ENCODE results near the gene CAD.

The CAD gene

GRCh38 chr2:27284996-27285395, 67.8 kb downstream of the CAD start:
- no peak for DNase-seq

DNA sequence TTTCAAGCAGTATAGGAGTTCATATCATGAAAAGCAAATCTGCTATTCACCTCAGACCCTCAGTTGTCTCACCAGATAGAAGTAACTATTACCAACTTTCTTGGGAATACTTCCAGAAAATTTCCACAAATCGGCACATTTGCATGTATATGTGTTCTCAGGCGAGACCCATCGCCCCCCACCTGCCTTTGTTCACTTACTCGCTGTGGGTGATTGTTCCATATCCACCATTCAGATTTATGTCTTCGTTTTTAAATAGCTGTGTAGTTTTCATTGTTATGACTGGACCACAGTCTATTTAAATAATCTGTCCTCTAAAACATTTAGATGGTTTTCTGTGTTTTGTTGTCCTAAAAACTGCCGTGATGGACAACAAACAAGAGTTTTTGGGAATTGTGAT, 68.3 kb downstream of the CAD start:
- DNase-seq: no peak

DNA sequence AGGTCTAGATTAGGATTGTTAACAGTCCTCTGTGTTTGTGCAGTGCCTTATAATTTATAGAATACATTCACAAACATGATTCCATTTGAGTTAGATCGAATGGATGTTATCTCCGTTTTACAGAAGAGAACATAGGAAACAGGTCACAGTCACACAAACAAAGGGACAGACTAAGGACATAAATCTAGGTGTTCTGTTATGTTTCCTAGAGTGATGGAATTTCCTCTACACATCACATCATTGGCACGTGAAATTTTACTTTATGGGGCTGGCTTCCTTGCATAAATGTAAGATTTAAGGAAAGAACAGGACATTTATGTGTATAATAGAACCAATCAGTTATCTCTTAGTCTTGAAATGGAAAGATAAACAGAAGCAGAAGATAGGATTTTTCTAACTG, 71.4 kb downstream of the CAD start:
- no peak for DNase-seq

DNA sequence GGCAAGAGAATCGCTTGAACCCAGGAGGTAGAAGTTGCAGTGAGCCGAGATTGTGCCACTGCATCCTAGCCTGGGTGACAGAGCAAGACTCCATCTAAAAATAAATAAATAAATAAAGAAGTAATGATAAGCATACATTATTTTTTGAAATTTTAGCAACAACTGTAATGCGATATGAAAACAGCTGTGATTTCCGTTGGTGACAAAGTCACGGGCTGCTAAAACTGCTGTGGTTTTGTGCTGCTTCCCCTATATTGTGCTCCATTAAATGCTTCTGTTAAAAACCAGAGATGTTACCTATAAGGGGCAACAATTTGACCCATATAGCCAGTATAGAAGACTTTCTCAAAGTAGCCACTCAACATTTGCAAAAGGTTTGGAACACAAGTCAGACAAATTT, 73.4 kb downstream of the CAD start:
- DNase-seq: no peak

DNA sequence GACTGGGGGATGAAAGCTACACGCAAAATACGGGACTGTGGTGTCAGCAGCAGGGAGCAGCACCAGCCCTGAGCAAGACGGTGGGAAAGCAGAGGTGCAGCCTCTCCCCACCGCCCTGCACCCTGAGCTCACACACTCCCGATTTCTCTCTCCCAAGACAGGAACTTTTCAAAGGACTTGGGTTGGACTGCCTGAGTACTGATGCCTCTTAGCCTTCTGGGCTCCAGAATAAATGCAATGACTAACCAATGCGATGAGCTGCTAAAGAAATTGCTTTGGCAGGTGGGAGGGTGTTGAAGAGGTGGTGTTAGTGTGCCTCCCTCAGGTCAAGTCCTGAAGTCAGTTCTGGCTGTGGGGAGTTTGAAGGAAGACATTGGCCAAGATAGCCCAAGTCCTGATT, 74.7 kb downstream of the CAD start:
- no peak for DNase-seq

Data from NCI-H1417 (cell line).